ENCODE data around the gene WAS. TPM values are rescaled to one million over a fixed set of nuclear protein-coding genes. Genes with fewer than 3 reads are reported as not detected.
A peak's percentile ranks its signal among the peaks of the same experiment; 100 is the strongest.

WAS gene
- total and polyA plus RNA-seq, 2 of the 8 experiments (the other 6 are each of a cell fraction or from before 2014, with no cell fraction given), result 0.63 to 0.65 TPM

- TF ChIP-seq RFX5 (IDR thresholded peaks at IDR 0.05; ENCODE audit: borderline replicate concordance, low read depth, low read length) (no peak), RBBP5 (IDR thresholded peaks at IDR 0.05; ENCODE audit: borderline replicate concordance, low read depth, low read length) (no peak), ZNF274 (IDR thresholded peaks at IDR 0.05; ENCODE audit: borderline replicate concordance, extremely low read depth, low read length) (no peak), SAP30 (IDR thresholded peaks at IDR 0.05; ENCODE audit: insufficient read depth, insufficient replicate concordance, low read length) (no peak), JUN (IDR thresholded peaks at IDR 0.05; ENCODE audit: low read depth, low read length) (no peak), BRCA1 (IDR thresholded peaks at IDR 0.05; ENCODE audit: low read depth, low read length) (no peak), CTBP2 (IDR thresholded peaks at IDR 0.05; ENCODE audit: borderline replicate concordance, insufficient read depth, insufficient read length, low read length) (no peak), FOSL1 (IDR thresholded peaks at IDR 0.05; ENCODE audit: insufficient read depth, low read depth, low read length) (no peak), POLR2A (IDR thresholded peaks at IDR 0.05; ENCODE audit: control extremely low read depth in 1 of 2, low read depth in 2 of 2, low read length in 2 of 2) (peak in 1 of 2 experiments; percentile 63; a peak in 2 of 3 replicates), SP2 (IDR thresholded peaks at IDR 0.05; ENCODE audit: low read length) (no peak), GABPA (IDR thresholded peaks at IDR 0.05; ENCODE audit: borderline replicate concordance, insufficient read depth, low read length) (no peak), PHF8 (conservative IDR thresholded peaks at IDR 0.05; ENCODE audit: low read depth, low read length) (peak; percentile 71), NANOG (IDR thresholded peaks at IDR 0.05; ENCODE audit: insufficient read depth, low read depth, low read length, poor library complexity, severe bottlenecking) (no peak), HDAC6 (IDR thresholded peaks at IDR 0.05; ENCODE audit: low read depth, low read length) (no peak), RAD21 (IDR thresholded peaks at IDR 0.05 in 1 of 2, conservative IDR thresholded peaks at IDR 0.05 in 1 of 2; ENCODE audit: low read depth in 2 of 2, low read length in 2 of 2) (no peak), ATF2 (IDR thresholded peaks at IDR 0.05; ENCODE audit: low read length) (no peak), CEBPB (IDR thresholded peaks at IDR 0.05; ENCODE audit: low read depth, low read length) (no peak), TCF12 (IDR thresholded peaks at IDR 0.05; ENCODE audit: low read depth, low read length) (no peak)
- TF ChIP-seq, protein P1, sequence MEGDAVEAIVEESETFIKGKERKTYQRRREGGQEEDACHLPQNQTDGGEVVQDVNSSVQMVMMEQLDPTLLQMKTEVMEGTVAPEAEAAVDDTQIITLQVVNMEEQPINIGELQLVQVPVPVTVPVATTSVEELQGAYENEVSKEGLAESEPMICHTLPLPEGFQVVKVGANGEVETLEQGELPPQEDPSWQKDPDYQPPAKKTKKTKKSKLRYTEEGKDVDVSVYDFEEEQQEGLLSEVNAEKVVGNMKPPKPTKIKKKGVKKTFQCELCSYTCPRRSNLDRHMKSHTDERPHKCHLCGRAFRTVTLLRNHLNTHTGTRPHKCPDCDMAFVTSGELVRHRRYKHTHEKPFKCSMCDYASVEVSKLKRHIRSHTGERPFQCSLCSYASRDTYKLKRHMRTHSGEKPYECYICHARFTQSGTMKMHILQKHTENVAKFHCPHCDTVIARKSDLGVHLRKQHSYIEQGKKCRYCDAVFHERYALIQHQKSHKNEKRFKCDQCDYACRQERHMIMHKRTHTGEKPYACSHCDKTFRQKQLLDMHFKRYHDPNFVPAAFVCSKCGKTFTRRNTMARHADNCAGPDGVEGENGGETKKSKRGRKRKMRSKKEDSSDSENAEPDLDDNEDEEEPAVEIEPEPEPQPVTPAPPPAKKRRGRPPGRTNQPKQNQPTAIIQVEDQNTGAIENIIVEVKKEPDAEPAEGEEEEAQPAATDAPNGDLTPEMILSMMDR (IDR thresholded peaks at IDR 0.05; ENCODE audit: control extremely low read depth in 1 of 3, insufficient read depth in 1 of 3, low read depth in 1 of 3, low read length in 3 of 3), result no peak
Observed at GRCh38 chrX:48676106-48676892, 7.3 kb upstream of the WAS start (continued).

All from H1 (cell line).